Measurements from ENCODE around the gene CLCN6. TPM values are rescaled to one million over a fixed set of nuclear protein-coding genes. Genes with fewer than 3 reads are reported as not detected.

The CLCN6 gene
- total RNA-seq, 1 donor from 2014 or later = 56.3 TPM

- H3K4me1 Mint-ChIP-seq = peaks cover 5% of the 10 kb centered on the region
- H3K27me3 Mint-ChIP-seq (ENCODE audit: low read depth) = no peaks in the 10 kb centered on the region
- no peaks in the 10 kb centered on the region for H3K36me3 Mint-ChIP-seq (ENCODE audit: low read depth)
- TF ChIP-seq, protein P1, sequence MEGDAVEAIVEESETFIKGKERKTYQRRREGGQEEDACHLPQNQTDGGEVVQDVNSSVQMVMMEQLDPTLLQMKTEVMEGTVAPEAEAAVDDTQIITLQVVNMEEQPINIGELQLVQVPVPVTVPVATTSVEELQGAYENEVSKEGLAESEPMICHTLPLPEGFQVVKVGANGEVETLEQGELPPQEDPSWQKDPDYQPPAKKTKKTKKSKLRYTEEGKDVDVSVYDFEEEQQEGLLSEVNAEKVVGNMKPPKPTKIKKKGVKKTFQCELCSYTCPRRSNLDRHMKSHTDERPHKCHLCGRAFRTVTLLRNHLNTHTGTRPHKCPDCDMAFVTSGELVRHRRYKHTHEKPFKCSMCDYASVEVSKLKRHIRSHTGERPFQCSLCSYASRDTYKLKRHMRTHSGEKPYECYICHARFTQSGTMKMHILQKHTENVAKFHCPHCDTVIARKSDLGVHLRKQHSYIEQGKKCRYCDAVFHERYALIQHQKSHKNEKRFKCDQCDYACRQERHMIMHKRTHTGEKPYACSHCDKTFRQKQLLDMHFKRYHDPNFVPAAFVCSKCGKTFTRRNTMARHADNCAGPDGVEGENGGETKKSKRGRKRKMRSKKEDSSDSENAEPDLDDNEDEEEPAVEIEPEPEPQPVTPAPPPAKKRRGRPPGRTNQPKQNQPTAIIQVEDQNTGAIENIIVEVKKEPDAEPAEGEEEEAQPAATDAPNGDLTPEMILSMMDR (conservative IDR thresholded peaks at IDR 0.05) = no peak
- DNase-seq (ENCODE audit: low read depth, low spot score) = no peak
- H3K4me3 Mint-ChIP-seq = no peak overlapping the region
- no peaks in the 10 kb centered on the region for H3K9me3 Mint-ChIP-seq
- H3K27ac Mint-ChIP-seq (ENCODE audit: unreplicated experiment) = peak overlapping the region; percentile 28
Measured at GRCh38 chr1:11780380-11781147, 25.4 kb upstream of the CLCN6 start.

GRCh38 chr1:11781297-11781696 lies 24.7 kb upstream of the CLCN6 start:
- DNase-seq (ENCODE audit: low read depth, low spot score) = no peak
- TF ChIP-seq, protein P1 (conservative IDR thresholded peaks at IDR 0.05) = no peak
- no peaks in the 10 kb centered on the region for H3K27me3 Mint-ChIP-seq (ENCODE audit: low read depth)
- H3K4me1 Mint-ChIP-seq = peaks cover 5% of the 10 kb centered on the region
- H3K4me3 Mint-ChIP-seq = no peak overlapping the region
- H3K9me3 Mint-ChIP-seq = no peaks in the 10 kb centered on the region
- no peak overlapping the region for H3K27ac Mint-ChIP-seq (ENCODE audit: unreplicated experiment)
- H3K36me3 Mint-ChIP-seq (ENCODE audit: low read depth) = no peaks in the 10 kb centered on the region

DNA sequence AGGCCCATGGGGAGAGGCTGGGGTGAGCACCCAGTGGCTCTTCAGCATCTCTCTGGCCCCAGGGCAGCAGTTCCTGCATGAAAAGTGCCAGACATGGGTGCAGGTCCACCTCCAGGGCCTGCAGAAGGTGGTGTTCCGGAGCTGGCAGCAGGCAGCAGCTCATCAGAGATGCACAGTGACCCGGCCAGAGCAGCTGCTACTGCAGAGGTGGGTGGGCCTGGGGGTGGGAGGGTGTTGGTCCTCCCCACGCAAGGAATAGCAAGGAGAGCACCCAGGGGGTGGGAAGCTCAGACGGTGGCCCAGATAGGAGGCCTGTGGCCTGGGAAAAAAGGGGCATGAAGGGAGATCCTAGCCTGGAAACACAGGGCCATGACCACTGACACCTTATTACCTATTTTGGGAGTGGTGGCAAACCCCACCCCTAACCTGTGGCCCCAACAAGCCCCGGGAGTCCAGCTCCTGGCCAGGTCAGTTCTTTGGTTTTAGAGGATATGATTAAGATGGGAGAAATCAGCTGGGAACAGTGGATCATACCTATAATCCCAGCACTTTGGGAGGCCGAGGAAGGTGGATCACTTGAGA lies 23.8 kb upstream of the CLCN6 start:
- TF ChIP-seq, protein P1 (conservative IDR thresholded peaks at IDR 0.05) = no peak
- Mint-ChIP-seq H3K4me1 (peaks cover 5% of the 10 kb centered on the region), H3K4me3 (no peak overlapping the region), H3K27me3 (ENCODE audit: low read depth) (no peaks in the 10 kb centered on the region), H3K9me3 (no peaks in the 10 kb centered on the region), H3K27ac (ENCODE audit: unreplicated experiment) (no peak overlapping the region), H3K36me3 (ENCODE audit: low read depth) (no peaks in the 10 kb centered on the region)
- no peak for DNase-seq (ENCODE audit: low read depth, low spot score)

DNA sequence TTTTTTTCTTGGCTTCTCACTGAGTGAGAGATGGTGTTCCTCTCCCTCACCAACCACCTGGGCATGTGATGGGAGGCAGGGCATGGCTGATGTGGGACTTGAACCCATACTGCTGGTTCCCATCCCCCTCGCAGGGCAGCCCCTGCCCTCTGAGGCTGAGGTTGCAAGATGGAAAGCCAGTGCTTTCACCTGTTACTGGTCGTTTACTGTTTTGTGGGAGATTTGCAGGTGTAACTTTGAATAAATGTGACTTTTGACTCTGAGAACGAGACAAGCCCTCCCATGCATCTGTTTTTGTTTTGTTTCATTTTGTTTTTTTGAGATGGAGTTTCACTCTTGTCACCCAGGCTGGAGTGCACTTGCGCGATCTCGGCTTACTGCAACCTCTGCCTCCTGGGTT lies 22.4 kb upstream of the CLCN6 start:
- Mint-ChIP-seq H3K9me3 (no peaks in the 10 kb centered on the region), H3K27me3 (ENCODE audit: low read depth) (no peaks in the 10 kb centered on the region), H3K4me1 (peaks cover 5% of the 10 kb centered on the region), H3K4me3 (no peak overlapping the region), H3K27ac (ENCODE audit: unreplicated experiment) (no peak overlapping the region), H3K36me3 (ENCODE audit: low read depth) (no peaks in the 10 kb centered on the region)
- TF ChIP-seq, protein P1 (conservative IDR thresholded peaks at IDR 0.05) = no peak
- no peak for DNase-seq (ENCODE audit: low read depth, low spot score)

DNA sequence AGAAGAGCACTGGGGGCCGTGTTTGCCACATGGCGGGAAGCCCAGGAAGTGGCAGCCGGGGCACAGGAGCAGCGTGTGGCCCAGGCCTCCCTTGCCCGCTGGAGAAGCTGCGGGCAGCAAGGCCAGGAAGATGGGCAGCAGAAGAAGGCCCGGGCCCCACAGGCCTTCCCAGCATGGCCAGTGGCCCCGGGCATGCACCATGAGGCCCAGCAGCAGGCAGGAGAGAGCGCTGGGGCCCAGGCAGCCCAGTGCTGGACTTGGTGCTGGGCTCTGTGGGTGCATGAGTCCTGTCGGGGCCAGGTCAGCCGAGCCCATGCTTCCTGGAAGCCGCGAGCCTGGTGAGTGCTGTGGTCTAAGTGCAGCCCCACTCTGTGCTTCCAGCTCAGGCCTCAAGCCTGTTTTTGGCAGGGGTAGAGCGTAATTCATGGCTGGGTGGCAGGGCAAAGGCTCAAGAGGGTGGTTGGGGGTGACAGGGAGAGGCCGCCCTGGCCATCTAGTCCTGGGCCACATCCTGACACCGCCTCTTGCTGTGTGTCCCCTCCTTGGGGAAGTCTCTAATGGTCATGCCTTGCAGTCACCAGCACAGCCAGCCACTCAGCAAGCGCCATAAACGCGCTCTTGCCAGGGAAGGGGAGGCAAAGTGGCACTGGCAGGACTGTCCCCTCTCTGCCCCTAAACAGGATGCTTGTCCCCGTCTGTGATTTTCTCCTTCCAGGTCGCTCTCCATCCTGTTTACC lies 21.6 kb upstream of the CLCN6 start:
- Mint-ChIP-seq H3K36me3 (ENCODE audit: low read depth) (no peaks in the 10 kb centered on the region), H3K4me3 (no peak overlapping the region), H3K4me1 (peaks cover 5% of the 10 kb centered on the region), H3K27ac (ENCODE audit: unreplicated experiment) (no peak overlapping the region), H3K27me3 (ENCODE audit: low read depth) (no peaks in the 10 kb centered on the region), H3K9me3 (no peaks in the 10 kb centered on the region)
- TF ChIP-seq, protein P1 (conservative IDR thresholded peaks at IDR 0.05) = no peak
- DNase-seq (ENCODE audit: low read depth, low spot score) = no peak

Data from neural crest cell (in vitro differentiated cells).